GM21619 (cell line): ENCODE measurements around the gene KRT4.

Experiments
- ATAC-seq: cut with Tn5 transposase; IDR thresholded peaks from one replicate; pipeline ENCODE4 v1.9.1; 2021; ENCODE audit not compliant: unreplicated experiment

The KRT4 gene

GRCh38 chr12:52836491-52837412 lies 22.8 kb upstream of the KRT4 start:
- ATAC-seq = no peak

GRCh38 chr12:52836042-52836466 lies 22.1 kb upstream of the KRT4 start:
- no peak for ATAC-seq

- ATAC-seq = no peak
Measured at GRCh38 chr12:52835271-52836041, 21.5 kb upstream of the KRT4 start.

GRCh38 chr12:52834727-52835001 lies 20.7 kb upstream of the KRT4 start:
- no peak for ATAC-seq

- ATAC-seq = no peak
Measured at GRCh38 chr12:52833922-52834726, 20.2 kb upstream of the KRT4 start, which contains the start of gene KRT79. Gene KRT79, minus strand, starts transcription at chr12:52834311. Its CDS starts 51 bp downstream, at chr12:52834260.

DNA sequence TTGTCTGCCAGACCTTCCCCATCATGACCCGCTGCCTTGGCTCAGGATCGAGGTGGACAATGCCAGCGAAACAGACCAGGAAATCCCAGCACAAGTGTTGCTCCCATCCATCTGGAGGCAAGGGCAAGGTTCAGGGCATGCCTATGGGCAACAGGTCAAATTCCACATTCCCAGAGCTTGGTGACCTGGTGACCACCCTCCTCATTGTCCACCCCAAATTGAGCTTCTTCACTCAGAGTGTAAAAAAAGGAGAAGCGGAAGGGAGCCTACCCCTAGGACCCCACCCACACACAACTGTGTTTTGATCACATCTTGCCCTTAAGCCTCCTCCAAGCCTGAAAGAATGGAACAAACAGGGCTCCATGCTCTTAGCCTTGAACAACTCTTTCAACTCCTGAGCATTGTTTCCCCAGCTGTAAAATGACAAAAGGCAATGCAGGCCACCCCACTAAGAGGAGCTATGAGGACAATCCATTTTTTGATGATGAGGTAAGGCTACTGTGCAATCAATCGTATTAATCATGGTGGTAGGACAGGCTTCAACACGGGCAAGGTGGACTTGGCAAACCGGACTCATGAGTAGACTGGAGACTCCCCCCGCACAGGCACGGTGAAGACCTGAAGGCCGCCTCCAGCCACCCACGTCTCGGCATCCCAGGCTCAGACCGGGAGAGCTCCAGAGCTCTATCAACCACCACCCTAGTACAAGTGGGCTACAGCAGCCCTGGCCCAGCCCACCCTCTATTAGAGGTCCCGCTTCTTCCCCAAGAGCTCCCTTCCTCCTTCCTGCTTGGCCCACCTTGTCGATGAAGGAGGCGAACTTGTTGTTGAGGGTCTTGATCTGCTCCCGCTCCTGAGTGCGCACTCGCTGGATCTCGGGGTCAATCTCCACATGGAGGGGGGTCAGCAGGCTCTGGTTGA lies 19.3 kb upstream of the KRT4 start:
- no peak for ATAC-seq

- no peak for ATAC-seq
Measured at GRCh38 chr12:52832451-52832850, 18.5 kb upstream of the KRT4 start.

- ATAC-seq = no peak
Measured at GRCh38 chr12:52831251-52831650, 17.3 kb upstream of the KRT4 start.

GRCh38 chr12:52829986-52830770 lies 16.3 kb upstream of the KRT4 start:
- ATAC-seq = no peak

DNA sequence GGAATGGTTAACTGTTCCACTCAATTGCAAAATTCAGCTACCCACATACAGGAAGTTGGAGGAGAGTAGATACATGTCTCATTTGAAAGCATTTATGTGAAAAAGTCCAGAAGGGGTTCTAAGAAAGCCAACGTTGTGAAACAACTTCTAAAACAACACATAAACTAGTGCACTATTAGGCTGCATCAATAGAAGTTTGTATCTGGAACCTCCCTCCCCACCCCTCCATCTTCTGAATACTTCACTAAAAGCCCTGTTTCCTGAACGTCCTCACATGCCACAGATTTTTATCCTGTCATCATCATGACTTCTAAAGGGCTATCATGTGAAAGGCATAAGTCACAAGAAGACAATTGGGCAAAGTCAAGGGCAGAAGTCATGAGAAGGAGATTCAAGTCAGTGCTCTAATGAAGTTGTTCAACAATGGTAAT lies 14.7 kb upstream of the KRT4 start:
- ATAC-seq = no peak

- no peak for ATAC-seq
Measured at GRCh38 chr12:52828156-52828555, 14.2 kb upstream of the KRT4 start.

DNA sequence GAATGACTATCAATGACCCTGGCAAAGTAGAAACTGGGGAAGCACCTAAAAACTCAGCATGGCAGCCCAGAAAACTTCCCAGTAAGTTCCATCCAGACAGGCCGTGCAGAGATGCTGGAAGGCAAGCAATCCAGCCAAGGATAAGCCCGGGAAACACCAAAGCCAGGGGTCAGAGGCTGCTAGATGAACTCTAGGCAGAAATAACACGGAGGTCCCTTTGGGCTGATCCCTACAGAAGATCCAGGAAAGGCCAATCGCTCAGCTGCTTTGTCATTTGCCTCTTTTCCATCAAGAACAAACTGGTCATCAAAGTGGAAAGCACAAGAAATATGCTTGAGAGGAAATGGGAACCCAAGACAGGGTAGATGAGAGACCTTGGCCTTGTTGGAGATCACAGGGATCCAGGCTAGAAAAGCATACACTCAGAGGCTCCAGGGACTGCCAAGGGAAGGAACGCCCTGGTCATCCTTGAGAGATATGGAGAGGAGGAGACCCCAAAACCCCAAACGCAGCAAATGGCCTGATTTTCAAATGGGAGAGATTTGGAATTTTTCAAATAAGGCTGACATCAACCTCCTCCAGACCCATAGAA lies 13.7 kb upstream of the KRT4 start:
- no peak for ATAC-seq

- ATAC-seq = no peak
Measured at GRCh38 chr12:52826611-52827498, 12.9 kb upstream of the KRT4 start.

DNA sequence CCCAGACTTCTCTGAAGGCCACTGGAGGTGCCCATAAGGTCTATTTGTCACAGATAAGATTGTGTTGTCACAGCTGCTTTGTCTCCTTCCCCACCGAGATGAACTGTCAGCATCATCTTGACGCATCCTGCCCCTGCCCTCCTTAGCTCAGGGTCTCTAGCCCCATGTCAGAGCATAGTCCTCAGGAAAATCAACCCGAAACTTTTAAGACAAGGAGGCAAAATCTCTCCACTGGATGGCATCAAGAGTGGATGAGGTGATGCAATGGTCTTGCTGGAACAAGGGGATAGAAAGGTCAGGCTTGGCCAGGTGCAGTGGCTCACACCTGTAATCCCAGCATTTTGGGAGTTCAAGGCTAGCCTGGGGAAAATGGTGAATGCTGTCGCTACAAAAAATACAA lies 12.0 kb upstream of the KRT4 start:
- ATAC-seq = no peak

GRCh38 chr12:52824741-52825410 lies 11.0 kb upstream of the KRT4 start:
- no peak for ATAC-seq

GRCh38 chr12:52823761-52824450 lies 10.0 kb upstream of the KRT4 start:
- no peak for ATAC-seq
